GM12878 (cell line): ENCODE data around the gene PLEKHA5.

Source experiments
- SMARCA5 ChIP-seq: fragments of 450-650 bp; IDR thresholded peaks from 2 replicates; pipeline ENCODE4 v1.6.1; 2017; ENCODE audit warnings: mild to moderate bottlenecking
- SUPT20H ChIP-seq: IDR thresholded peaks from 2 replicates; pipeline ENCODE4 v1.6.1; 2011; ENCODE audit warnings: low read depth, mild to moderate bottlenecking, low read length, moderate library complexity, borderline replicate concordance; ENCODE audit not compliant: control insufficient read depth

DNA sequence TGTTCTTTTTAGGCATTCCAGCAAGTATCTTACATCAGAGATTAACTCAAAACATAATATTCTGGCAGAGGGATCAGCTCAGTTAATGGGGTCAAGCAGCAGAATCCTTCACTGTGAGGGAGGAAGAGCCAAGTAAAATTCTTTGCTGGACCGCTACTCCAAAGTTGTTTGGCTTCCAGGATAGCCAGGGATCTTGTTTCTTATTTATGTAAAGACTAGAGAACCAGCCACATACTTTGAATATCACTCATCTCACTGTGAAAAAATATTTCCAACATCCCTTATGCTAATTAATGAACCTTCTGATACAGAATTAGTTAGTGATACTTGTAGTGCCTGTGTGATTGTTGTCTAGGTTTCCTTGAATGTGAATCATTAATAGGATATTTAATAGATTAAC is 94.2 kb downstream of the PLEKHA5 start:
- TF ChIP-seq SUPT20H (no peak), SMARCA5 (no peak)
